Hematopoietic multipotent progenitor cell treated with erythropoietin and hydrocortisone succinate and interleukin-3 and kit ligand, for 15 days (in vitro differentiated cells): ENCODE data around the gene MST1.
A peak's percentile ranks its signal among the peaks of the same experiment; 100 is the strongest.

Experiments used
- DNase-seq: peaks from one replicate; pipeline ENCODE4 v3.0.0-alpha.2; 2015; ENCODE audit warnings: low spot score

The MST1 gene

DNA sequence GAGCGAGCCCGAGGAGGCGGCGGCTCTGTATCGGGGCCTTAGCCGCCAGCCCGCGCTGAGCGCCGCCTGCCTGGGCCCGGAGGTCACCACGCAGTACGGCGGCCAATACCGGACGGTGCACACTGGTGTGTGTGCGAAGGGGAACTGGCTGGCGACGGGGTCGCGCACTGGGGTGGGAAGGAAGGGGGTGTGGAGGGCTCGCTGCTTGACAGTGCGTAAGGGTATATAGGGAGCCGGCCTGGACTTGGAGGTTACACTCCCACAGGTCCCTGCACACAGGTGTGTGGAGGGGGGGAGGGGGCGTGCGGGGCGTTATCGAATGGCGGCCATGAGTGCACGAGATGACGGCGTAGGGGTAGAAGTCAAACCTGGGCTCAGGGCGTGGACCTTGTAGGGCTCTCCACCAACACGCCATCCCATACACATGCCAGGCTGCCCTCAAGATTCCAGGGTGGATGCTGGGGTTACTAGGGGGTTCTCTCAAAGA lies 14.7 kb downstream of the MST1 start:
- peak; percentile 19 for DNase-seq

DNA sequence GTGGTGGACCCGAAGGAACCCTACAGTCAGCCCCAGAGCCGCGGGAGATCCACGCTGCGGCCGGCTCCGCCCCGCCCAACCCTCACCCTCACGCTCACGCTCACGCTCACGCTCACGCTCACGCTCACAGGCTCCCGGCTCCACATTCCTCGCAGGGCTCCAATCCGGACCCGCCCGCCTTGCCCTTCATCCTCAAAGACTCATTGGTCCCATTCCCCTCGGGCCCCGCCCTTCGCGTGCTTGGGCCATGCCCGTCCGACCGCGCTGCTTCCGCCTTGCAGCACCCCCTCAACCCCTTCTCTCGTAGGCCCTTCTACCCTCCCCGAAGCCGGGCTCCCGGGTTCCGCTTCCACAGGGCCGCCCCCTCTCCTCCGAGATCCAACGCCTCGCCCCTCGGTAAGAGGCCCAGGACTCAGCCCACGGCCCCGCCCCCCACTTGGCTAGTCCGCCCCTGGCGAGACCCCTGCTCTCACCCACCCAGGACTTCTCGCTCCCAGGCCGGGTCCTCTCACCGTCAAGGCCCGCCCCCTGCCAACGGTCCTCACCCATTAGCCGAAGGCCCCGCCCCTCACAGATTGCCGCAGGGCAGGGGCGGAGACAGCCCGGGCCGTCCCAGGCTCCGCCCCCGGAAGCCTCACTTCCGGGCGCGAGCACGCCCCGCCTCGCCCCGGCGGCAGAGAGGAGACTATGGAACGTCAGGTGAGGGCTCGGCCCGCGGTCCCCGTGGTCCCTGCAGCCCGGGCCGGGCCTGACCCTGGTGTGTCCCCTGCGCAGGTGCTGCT lies 15.4 kb downstream of the MST1 start, which contains the start of gene APEH:
Gene APEH (plus strand): TSS at position 637 of the 782 bp plus-strand sequence. CDS start 51 bp downstream, at position 688.
- peak; percentile 96 for DNase-seq

DNA sequence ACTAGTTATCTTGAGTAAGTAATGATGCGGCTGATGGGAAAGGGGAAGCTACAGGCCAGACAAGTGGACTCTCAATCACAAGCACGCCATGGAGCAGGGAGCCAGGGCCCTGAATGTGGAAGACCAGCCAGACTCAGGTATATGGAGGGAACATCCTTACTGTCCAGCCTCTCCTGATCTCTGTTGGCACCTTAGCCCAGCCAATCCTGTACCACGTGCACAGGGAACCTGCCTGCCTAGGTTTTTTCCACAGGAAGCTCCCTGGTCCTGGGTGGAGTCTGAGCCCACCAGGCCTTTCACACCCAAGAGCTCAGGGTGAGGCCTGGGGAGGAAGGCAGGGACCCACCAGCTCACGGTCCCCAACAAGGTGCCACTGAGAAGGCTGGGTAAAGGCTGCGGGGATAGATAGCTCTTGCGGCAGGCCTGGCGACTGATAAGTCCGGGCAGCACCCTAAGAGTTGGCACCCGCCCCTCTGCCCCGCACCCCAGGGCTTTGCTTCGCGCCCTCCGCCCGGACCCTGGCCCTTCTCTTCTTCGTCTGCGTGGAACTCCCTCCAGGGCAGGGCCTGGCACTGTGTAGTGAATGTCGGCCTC lies 16.1 kb downstream of the MST1 start:
- DNase-seq: peak; percentile 95

DNA sequence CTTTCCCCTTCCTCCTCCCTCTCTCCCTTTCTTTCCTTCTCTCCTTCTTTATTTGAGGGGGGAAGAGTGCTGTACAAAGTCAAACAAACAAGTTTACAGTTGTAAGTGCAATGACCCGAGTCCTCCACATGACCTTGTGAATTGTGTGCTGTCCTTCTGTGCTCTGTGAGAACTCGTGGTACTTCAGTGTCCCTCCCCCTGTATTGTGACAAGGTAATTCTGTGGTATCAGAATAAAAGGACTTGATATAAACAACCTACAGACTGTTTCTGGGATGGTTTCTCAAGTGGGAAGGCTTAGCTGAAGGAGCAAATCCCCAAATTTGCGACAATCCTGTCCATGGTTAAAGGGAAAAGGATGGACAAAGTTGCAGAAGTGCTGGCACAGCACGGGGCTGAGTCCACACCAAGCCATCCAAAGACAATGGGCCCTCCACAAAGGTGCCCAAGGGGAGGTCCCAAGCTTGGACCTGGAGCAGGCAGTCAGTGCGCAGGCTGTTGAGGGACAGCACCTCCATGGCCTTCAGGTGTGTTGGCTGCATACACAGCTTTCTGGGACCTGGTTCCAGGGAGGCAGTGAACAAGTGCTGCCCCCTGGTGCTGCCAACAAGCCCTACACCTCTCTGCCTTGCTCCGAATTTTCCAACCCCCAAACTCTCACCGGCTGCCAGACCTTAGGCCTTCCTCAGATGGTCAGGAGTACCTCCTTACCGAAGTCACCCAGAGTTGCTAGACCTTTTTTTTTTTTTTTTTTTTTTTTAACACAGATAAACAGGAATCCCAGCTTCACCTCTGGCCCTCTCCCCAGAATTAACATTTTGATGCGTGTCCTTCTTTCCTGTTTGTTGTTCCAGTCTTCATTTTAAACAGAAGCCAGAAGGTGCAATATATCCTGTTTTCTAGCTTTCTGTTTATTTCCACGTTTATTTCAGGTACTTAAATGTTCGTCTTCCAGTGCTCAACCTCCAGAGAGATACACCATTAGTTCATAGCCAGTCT lies 17.7 kb downstream of the MST1 start:
- DNase-seq: peak; percentile 86

DNA sequence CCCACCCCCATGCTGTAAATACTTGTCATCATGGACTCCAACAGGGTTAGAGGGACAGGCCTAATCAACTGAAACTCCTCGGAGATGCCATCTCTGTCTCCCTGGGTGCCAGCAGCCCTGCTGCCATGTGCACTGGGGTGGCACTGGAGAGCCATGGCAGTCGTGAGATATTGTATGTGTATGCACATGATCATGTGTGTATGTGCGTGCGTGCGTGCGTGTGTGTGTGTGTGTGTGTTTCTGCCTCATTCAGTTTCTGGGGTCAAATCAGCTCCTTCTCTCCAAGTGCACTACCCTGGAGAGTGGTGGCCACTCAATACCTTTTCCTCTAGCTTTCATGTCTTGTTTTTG lies 18.4 kb downstream of the MST1 start:
- DNase-seq: no peak

DNA sequence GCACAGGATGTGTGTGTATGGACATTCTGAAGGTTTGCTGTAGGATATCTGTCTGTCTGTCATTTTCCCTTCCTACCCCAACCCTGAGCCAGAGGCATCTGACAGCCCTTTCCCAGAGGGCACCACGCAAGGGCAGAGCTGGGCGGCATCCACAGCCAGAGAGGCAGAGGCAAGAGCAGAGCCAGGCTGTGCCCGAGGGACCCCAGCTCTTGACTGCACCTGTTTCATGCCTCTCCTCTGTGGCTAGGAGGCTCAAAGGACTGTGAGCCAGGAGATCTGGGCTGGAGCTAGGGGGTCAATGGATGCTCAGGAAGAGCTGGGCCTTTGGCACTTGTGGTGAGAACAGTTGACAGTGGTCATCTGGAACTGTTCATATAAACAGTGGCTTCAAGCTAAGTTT lies 19.9 kb downstream of the MST1 start:
- DNase-seq: no peak

DNA sequence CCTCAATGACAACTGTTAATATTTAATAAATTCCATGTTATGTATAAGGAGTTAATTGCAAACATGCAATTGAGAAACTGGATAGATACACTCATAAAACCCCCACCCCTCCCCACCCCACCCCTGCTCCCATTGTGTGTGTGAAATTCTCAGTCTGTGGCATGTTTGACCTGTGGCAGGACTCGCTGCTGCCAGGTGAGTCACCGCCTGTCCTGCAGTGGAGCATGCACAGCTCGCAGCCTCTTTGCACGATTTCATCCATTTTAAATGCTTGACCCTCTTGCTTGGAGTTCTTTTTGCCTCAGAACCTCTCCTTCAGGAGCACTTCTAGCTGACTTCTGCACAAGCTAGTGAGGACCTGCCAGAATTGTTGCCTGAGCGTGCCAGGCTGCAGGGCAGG lies 20.4 kb downstream of the MST1 start:
- DNase-seq: no peak

DNA sequence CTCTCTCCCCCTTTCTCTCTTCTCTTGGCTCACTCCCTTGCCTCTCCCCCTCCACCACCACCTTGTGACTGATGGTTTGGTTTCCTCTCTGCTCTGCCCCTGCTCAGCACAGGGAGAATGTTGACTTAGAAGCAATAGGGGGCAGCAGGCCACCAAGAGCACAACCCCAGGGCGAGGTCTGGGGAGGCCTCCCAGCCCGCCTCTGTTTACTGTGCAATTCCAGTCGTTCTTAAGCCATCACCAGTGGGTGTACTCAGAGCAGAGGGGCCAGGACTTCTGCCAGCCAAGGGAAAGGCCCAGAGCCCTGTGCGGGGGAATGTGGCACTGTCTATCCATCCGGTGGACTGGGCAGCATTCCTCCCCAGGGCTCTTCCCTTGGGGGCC lies 20.9 kb downstream of the MST1 start:
- no peak for DNase-seq

DNA sequence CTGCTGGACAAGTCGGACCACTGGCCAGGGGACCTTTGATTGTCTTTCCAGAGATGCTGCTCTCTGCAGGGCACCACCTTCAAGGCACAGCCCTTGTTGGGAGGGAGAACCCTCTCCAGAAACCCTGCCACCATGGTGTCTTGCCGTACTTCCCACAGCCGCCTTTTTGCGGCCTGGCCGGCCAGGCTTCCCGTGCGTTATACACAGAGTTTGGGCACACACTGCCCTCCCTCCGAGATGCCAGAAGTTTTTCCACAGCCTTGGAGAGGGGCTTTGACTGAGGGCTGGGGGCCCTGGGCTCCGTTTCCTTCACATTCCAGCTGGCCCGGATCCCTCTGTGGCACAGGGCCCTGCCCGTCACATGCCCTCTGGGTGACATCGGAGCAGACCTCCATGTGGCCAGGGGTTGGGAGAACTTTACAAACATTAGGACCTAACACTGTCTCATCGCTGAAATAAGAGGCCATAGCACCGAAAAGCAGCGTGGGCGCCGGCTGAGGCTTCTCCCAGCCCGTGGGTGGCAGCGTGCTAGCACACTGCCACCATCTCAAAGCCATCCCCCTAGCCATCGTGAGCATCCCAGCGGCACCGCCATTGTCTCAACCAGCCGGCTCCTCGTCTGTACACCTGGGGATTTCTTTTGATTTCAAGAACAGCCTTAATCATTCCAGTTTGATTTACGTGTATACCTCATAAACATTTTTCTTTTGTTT lies 21.4 kb downstream of the MST1 start:
- DNase-seq: no peak

DNA sequence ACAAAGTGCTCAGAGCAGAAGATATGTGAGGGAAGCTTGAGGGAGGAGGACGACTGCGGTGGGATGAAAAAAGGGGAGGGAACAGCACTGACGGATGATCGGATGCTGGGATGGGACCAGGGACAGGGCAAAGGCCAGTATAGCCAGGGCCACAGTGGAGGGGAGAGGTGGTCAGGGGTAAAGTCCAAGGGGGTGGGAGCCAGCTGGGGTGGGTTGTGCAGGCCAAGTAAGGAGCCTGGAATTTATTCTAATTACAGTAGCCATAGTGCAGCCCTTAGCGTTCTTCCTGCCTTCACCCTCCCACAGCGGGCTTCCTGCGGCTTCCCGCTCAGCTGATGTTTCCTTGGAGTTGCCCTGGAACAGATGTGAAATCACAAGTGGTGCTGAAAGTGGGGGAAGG lies 22.7 kb downstream of the MST1 start:
- no peak for DNase-seq

DNA sequence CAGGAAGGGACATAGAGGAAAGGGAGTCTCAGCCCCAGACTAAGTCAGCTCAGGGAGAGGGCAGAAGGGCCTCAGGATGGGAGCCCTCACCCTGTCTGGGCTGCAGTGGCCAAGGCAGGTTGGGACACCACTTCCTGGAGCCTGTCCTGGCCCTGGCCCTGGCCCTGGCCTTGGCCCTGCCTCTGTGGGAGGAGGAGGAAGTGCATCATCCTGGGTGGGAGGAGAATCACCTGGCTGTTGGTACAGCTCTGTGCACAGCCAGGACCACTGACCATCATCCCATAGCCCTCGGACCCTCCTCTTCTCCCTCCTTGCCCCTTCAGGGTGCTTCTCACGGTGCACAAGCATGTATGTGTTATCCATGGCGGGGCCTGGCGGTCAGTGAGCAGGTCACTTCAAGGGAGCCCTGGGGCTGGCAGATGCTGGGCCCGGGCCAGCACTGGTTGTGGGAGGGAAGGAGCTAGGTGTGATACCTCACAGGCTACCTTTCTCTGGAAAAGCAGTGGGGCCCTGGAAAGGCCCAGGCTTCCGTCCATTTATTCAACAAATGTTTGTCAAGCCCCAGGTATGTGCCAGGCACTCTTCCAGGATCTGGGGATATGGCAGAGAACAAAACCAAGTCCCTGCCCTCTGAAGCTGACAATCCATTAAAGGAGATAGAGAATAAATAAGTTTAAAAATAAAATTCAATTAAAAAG lies 23.3 kb downstream of the MST1 start:
- DNase-seq: no peak

DNA sequence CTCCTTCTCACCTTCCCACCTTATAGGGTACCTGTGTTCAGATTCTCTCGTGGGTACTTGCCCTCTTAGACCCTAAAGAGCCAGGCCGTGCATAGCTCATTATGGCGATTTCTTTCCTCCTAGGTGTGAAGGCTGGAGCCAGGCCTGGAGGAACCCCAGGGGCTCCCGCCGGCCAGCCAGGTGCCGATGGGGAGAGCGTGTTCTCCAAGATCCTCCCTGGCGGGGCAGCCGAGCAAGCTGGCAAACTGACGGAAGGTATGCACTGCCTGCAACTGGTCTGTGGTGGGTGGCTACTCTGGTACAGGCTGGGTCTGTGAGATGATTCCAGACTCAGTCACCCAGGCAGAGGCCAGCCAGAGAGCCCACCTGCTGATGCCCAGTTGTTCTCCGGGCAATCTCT lies 25.0 kb downstream of the MST1 start:
- no peak for DNase-seq

DNA sequence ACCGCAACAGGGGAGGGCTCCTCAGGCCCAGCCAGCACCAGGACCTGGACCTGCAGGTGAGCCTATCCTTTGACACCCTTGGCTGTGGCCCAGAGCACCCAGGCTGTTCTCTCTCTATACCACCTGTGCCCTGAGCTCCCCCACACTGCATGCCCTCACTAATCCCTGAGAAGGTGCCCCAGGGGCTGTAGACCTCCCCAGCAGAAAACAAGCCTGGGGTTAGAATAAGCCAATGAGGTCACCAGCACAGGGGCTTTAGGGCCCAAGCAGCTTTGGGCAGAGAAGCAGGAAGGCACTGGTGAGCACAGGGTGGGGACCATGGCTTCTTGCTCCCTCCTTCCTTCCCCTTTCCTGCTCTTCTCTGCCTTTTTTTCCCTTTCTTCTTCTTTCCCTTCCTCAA lies 25.4 kb downstream of the MST1 start:
- no peak for DNase-seq

DNA sequence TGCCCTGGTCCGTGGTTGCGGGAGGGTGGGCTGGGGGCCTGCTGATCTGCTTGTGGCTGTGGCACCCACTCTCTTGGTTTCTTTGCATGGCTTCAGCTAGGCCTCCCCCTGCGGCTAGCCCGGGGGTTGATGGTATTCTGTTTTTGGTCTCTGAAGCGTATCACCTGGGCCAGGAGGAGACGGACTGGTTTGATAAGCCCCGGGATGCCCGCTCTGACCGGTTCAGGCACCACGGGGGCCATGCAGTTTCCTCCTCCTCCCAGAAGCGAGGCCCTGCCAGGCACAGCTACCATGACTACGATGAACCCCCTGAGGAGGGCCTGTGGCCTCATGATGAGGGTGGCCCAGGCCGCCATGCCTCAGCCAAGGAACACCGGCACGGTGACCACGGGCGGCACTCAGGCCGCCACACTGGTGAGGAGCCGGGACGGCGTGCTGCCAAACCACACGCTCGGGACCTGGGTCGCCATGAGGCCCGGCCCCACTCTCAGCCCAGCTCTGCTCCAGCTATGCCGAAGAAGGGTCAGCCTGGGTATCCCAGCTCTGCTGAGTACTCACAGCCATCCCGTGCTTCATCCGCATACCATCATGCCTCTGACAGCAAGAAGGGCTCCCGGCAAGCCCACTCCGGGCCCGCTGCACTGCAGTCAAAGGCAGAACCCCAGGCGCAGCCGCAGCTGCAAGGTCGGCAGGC lies 26.4 kb downstream of the MST1 start:
- no peak for DNase-seq

DNA sequence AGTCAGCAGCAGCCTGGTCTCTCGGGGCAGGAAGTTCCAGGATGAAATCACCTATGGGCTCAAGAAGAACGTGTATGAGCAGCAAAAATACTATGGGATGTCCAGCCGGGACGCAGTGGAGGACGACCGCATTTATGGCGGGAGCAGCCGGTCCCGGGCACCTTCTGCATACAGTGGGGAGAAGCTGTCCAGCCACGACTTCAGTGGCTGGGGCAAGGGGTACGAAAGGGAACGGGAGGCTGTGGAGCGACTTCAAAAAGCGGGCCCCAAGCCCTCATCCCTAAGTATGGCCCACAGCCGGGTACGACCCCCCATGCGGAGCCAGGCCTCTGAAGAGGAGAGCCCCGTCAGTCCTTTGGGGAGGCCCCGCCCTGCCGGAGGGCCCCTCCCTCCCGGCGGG lies 27.3 kb downstream of the MST1 start:
- DNase-seq: no peak

DNA sequence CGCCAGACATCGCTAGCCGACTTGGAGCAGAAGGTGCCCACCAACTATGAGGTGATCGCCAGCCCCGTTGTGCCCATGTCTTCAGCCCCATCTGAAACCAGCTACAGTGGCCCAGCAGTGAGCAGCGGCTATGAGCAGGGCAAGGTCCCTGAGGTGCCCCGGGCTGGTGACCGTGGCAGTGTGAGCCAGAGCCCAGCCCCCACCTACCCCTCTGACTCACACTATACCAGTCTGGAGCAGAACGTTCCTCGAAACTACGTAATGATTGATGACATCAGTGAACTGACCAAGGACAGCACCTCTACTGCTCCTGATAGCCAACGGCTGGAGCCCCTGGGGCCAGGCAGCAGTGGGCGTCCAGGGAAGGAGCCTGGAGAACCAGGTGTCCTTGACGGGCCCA lies 28.0 kb downstream of the MST1 start:
- no peak for DNase-seq

DNA sequence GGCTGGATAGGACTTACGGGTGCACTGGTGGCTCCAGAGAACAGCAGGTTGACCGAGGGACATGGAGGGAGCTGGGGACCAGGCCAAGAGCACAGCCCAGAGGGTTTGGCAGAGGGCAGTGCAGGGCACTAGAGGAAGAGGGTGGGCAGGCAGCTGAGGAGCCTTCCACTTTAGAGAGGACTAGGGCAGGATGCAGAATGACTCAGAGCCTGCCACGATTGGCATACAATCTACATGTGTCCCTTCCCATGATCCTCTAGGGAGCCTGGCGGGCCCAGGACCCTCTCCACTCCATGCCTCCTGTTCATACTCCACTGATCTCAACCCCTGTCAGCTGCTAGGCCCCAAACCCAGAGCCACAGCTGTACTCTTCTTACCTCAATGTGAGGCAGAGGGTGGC lies 29.5 kb downstream of the MST1 start:
- no peak for DNase-seq

DNA sequence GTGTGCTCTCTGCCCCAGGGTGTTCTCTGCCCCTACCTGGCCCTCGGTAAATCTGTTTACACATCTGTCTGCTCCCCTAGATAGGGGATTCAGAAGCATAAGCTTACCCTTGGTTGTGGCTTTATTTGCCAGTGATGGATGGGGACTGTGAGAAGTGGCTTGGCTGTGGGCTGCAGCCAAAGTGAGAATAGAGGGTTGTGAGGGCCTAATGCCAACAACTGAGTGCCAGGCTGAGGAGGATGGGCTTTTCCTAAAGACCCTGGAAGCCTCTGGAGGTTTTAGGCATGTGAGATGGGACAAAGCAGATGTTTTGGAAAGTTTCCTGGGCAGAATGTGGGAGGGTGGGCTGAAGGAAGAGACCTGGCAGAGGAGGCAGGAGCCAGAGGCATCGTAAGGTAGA lies 30.6 kb downstream of the MST1 start:
- DNase-seq: no peak

DNA sequence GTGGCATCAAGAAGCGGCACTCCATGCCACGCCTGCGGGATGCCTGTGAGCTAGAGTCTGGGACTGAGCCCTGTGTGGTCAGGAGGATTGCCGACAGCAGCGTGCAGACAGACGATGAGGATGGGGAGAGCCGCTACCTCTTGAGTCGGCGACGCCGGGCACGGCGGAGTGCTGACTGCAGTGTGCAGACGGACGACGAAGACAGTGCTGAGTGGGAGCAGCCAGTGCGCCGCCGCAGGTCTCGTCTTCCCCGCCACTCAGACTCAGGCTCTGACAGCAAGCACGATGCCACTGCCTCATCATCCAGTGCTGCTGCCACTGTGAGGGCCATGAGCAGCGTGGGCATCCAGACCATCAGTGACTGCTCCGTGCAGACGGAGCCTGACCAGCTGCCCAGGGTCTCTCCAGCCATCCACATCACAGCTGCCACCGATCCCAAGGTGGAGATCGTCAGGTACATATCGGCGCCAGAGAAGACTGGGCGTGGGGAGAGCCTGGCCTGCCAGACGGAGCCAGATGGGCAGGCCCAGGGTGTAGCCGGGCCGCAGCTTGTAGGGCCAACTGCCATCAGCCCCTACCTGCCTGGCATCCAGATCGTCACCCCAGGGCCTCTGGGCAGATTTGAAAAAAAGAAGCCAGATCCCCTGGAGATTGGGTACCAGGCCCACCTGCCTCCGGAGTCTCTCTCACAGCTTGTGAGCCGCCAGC lies 31.9 kb downstream of the MST1 start:
- DNase-seq: no peak

DNA sequence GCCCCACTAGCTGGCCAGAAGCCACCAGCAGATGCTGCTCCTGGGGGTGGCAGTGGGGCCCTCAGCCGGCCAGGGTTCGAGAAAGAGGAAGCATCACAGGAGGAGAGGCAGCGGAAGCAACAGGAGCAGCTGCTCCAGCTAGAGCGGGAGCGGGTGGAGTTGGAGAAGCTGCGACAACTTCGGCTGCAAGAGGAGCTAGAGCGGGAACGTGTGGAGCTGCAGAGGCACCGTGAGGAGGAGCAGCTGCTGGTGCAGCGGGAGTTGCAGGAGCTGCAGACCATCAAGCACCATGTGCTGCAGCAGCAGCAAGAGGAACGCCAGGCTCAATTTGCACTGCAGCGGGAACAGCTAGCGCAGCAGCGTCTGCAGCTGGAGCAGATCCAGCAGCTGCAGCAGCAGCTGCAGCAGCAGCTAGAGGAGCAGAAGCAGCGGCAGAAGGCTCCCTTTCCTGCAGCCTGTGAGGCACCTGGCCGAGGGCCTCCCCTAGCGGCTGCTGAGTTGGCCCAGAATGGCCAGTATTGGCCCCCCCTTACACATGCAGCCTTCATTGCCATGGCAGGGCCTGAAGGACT lies 32.6 kb downstream of the MST1 start:
- no peak for DNase-seq
